ENCODE measurements around the gene SGK1.

Gene SGK1

DNA sequence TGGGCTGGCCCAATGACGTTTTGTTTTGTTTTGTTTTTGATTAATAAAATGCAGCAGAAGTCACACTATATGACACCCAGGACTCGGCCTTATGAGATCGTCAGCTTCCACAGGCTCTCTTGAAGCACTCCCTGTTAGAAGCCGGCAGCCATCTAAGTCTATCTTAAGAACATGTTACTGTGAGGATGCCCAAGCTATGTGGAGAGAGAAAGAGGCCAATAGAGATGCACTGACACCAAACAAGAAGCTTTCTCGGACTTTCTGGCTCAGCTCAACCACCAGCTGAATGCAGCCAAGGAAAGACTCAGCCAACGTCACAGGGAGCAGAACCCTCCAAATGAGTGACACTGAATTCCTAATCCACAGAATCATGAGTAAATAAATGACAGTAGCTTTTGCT, 14.0 kb downstream of the SGK1 start:
- Histone ChIP-seq H4K20me1 (no peaks in the 10 kb centered on the region), H3K36me3 (peaks cover 0 to 21% (median 9%) of the 10 kb centered on the region in 11 experiments; a peak in 8 of 22 replicates), H3K9me3 (replicated peaks in 1 of 11) (peaks cover 0 to 13% (median 0%) of the 10 kb centered on the region in 11 experiments; a peak in 4 of 22 replicates), H3K27ac (peak overlapping the region in 4 of 11 experiments; percentile 13 to 41 (median 17); a peak in 5 of 22 replicates), H3K4me3 (no peak overlapping the region), H3K4me2 (peak overlapping the region in 1 of 11 experiments; percentile 36; a peak in 2 of 22 replicates), H3K27me3 (no peaks in the 10 kb centered on the region), H3K9ac (no peak overlapping the region), H3K4me1 (peaks cover 27 to 85% (median 39%) of the 10 kb centered on the region in 10 experiments)
- no peak for TF ChIP-seq Cebpa-rat (IDR thresholded peaks at IDR 0.05)

GRCh38 chr6:134299236-134299635, 18.7 kb downstream of the SGK1 start:
- Histone ChIP-seq H3K27me3 (no peaks in the 10 kb centered on the region), H4K20me1 (no peaks in the 10 kb centered on the region), H3K9me3 (replicated peaks in 1 of 11) (peaks cover 0 to 13% (median 0%) of the 10 kb centered on the region in 11 experiments; a peak in 4 of 22 replicates), H3K9ac (peak overlapping the region in 2 of 11 experiments; percentile 51 to 57; a peak in 3 of 22 replicates), H3K4me2 (peak overlapping the region in 2 of 11 experiments; percentile 55 to 93; a peak in 5 of 22 replicates), H3K36me3 (peaks cover 0 to 41% (median 14%) of the 10 kb centered on the region in 11 experiments; a peak in 11 of 22 replicates), H3K4me1 (peaks cover 16 to 82% (median 25%) of the 10 kb centered on the region in 10 experiments), H3K4me3 (no peak overlapping the region), H3K27ac (peak overlapping the region in 3 of 11 experiments; percentile 9 to 99 (median 99); a peak in 5 of 22 replicates)
- TF ChIP-seq Cebpa-rat (IDR thresholded peaks at IDR 0.05): no peak

DNA sequence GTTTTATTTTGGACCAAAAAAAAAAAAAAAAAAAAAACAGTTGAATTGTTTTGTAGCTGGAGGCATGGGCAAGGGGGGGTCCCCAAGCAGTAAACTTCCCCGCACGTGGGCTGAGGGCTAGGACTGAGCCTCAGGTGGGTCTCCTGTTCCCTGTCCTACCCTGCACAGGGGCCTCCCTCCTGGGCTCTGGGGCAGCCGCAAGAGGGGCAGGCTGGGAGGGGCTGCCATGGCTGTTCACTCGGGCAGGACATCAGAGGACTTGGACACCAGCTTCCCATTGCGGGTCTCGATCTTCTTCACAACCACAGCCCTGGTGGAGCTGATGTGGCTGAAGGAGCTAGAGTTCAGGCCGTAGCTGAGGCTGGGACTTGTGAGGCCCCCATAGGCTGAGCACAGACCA, 21.1 kb downstream of the SGK1 start:
- H3K9ac ChIP-seq: peak overlapping the region in 6 of 11 experiments; percentile 68 to 87 (median 75); a peak in 10 of 22 replicates
- H3K4me1 ChIP-seq: peaks cover 16 to 98% (median 25%) of the 10 kb centered on the region in 10 experiments
- peak overlapping the region in 10 of 11 experiments; percentile 60 to 99 (median 90); a peak in 20 of 22 replicates for H3K27ac ChIP-seq
- peak overlapping the region in 6 of 11 experiments; percentile 12 to 93 (median 78); a peak in 10 of 22 replicates for H3K4me2 ChIP-seq
- no peaks in the 10 kb centered on the region for H4K20me1 ChIP-seq
- no peaks in the 10 kb centered on the region for H3K27me3 ChIP-seq
- H3K4me3 ChIP-seq: no peak overlapping the region
- H3K36me3 ChIP-seq: peaks cover 0 to 30% (median 14%) of the 10 kb centered on the region in 11 experiments; a peak in 11 of 22 replicates
- peaks cover 0 to 11% (median 0%) of the 10 kb centered on the region in 11 experiments; a peak in 4 of 22 replicates for H3K9me3 ChIP-seq (replicated peaks in 1 of 11)
- no peak for TF ChIP-seq Cebpa-rat (IDR thresholded peaks at IDR 0.05)

DNA sequence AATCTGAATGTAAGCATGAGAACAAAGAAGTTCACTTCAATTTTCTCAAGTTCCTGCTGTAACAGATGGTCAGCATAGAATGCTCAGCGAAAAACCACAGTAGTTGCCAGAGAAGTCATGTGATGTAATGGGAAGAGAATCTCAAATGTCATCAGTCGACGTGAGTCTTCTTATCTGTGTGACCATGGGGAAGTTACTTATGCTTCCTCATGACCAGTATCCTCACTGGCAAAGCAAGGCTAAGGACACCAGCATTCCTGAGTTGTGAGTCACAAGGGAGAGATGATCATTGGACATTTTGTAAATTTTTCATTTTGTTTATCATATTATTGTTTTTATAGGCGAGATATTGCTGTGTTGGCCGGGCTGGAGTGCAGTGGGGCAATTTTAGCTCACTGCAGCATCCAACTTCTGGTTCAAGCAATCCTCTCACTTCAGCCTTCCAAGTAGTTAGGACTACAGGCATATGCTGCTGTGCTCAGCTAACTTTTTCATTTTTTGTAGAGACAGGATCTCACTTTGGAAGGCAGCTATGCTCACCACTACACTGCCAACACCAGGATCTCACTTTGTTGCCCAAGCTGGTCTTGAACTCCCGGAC, 21.9 kb downstream of the SGK1 start:
- H3K27me3 ChIP-seq: no peaks in the 10 kb centered on the region
- no peak overlapping the region for H3K4me3 ChIP-seq
- peak overlapping the region; percentile 16 to 90 (median 69); a peak in 16 of 22 replicates for H3K9ac ChIP-seq
- H3K9me3 ChIP-seq (replicated peaks in 1 of 11): peaks cover 0 to 16% (median 3%) of the 10 kb centered on the region in 11 experiments; a peak in 10 of 22 replicates
- H3K36me3 ChIP-seq: peaks cover 0 to 26% (median 7%) of the 10 kb centered on the region in 11 experiments; a peak in 13 of 22 replicates
- no peak for TF ChIP-seq Cebpa-rat (IDR thresholded peaks at IDR 0.05)
- H3K27ac ChIP-seq: peak overlapping the region; percentile 53 to 99 (median 89)
- H3K4me1 ChIP-seq: peaks cover 16 to 98% (median 25%) of the 10 kb centered on the region in 10 experiments
- H4K20me1 ChIP-seq: no peaks in the 10 kb centered on the region
- peak overlapping the region; percentile 53 to 93 (median 77) for H3K4me2 ChIP-seq

DNA sequence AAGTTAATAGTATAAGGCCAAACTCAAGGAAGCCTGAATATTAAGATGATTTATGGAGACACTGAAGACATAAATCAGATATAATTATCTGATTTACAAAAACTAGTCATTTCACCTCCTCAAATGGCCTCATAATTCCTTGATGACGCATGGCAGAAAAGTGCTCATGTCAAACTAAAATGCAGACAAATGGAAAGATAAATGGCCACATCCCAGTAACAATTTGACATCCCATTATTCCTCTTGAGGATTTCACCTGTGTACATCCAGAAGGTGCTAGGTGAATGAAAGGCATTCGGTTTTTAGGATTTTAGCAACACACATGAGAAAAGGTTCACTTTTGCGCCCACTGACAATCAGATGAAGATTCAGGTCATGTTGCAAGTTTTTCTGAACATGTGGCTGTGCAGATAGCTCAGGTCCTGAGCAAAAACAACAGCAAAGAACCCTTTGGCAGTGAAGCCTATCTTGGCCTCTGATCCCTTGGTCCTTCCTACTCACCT, 24.2 kb downstream of the SGK1 start:
- Histone ChIP-seq H3K27ac (peak overlapping the region in 8 of 11 experiments; percentile 11 to 99 (median 99); a peak in 11 of 22 replicates), H3K9me3 (replicated peaks in 1 of 11) (peaks cover 0 to 28% (median 14%) of the 10 kb centered on the region in 11 experiments; a peak in 18 of 22 replicates), H3K4me3 (no peak overlapping the region), H3K4me2 (peak overlapping the region in 3 of 11 experiments; percentile 13 to 89 (median 84); a peak in 4 of 22 replicates), H3K36me3 (peaks cover 0 to 32% (median 6%) of the 10 kb centered on the region in 11 experiments; a peak in 13 of 22 replicates), H4K20me1 (no peaks in the 10 kb centered on the region), H3K4me1 (peaks cover 32 to 98% (median 44%) of the 10 kb centered on the region in 10 experiments), H3K9ac (no peak overlapping the region), H3K27me3 (no peaks in the 10 kb centered on the region)
- no peak for TF ChIP-seq Cebpa-rat (IDR thresholded peaks at IDR 0.05)

DNA sequence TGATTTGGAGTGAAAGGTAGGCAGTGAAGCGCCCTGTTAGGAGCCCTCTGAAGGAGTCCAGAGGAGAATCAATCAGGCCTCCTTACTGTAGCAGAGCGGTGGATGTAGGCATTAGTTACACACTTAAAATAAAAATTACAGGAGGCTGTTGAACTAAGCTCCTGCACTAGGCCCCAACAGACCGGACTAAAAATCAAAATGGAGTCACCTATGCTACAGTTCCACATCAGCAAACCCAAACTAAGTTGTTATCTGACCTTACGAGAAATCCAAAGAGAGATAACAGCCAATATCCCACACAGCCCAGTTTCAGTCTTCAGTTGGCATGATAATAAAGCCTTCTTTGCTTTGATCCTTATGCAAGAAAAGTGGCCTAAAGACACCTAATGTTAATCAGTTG, 26.8 kb downstream of the SGK1 start:
- Histone ChIP-seq H3K27me3 (no peaks in the 10 kb centered on the region), H3K27ac (peak overlapping the region; percentile 96 to 100 (median 99)), H3K4me2 (peak overlapping the region in 4 of 11 experiments; percentile 3 to 89 (median 58); a peak in 6 of 22 replicates), H3K4me1 (peaks cover 42 to 91% (median 54%) of the 10 kb centered on the region in 10 experiments), H3K36me3 (peaks cover 0 to 15% (median 0%) of the 10 kb centered on the region in 11 experiments; a peak in 8 of 22 replicates), H3K9ac (peak overlapping the region in 3 of 11 experiments; percentile 14 to 44 (median 23); a peak in 4 of 22 replicates), H4K20me1 (no peaks in the 10 kb centered on the region), H3K4me3 (no peak overlapping the region), H3K9me3 (replicated peaks in 1 of 11) (peaks cover 0 to 28% (median 14%) of the 10 kb centered on the region in 11 experiments; a peak in 18 of 22 replicates)
- TF ChIP-seq Cebpa-rat (IDR thresholded peaks at IDR 0.05): no peak

GRCh38 chr6:134289204-134289575, 28.7 kb downstream of the SGK1 start:
- no peaks in the 10 kb centered on the region for H4K20me1 ChIP-seq
- H3K9ac ChIP-seq: peak overlapping the region; percentile 80 to 97 (median 89)
- H3K27me3 ChIP-seq: no peaks in the 10 kb centered on the region
- peaks cover 37 to 94% (median 48%) of the 10 kb centered on the region in 10 experiments for H3K4me1 ChIP-seq
- peaks cover 0 to 12% (median 0%) of the 10 kb centered on the region in 11 experiments; a peak in 9 of 22 replicates for H3K36me3 ChIP-seq
- peaks cover 0 to 30% (median 17%) of the 10 kb centered on the region in 11 experiments; a peak in 18 of 22 replicates for H3K9me3 ChIP-seq (replicated peaks in 1 of 11)
- H3K4me3 ChIP-seq: peak overlapping the region; percentile 3 to 51 (median 16); a peak in 10 of 20 replicates
- peak overlapping the region; percentile 96 to 100 (median 99) for H3K27ac ChIP-seq
- peak overlapping the region; percentile 71 to 92 (median 83) for H3K4me2 ChIP-seq
- TF ChIP-seq Cebpa-rat (IDR thresholded peaks at IDR 0.05): no peak

GRCh38 chr6:134288538-134289203, 29.2 kb downstream of the SGK1 start:
- Histone ChIP-seq H3K4me1 (peaks cover 37 to 94% (median 48%) of the 10 kb centered on the region in 10 experiments), H3K9me3 (replicated peaks in 1 of 11) (peaks cover 0 to 30% (median 17%) of the 10 kb centered on the region in 11 experiments; a peak in 18 of 22 replicates), H3K4me3 (peak overlapping the region; percentile 3 to 51 (median 20); a peak in 12 of 20 replicates), H3K9ac (peak overlapping the region; percentile 80 to 97 (median 89)), H3K36me3 (peaks cover 0 to 12% (median 0%) of the 10 kb centered on the region in 11 experiments; a peak in 9 of 22 replicates), H3K27me3 (no peaks in the 10 kb centered on the region), H3K4me2 (peak overlapping the region; percentile 71 to 92 (median 83)), H4K20me1 (no peaks in the 10 kb centered on the region), H3K27ac (peak overlapping the region; percentile 96 to 100 (median 99))
- TF ChIP-seq Cebpa-rat (IDR thresholded peaks at IDR 0.05): peak in 7 of 11 experiments; percentile 37 to 92 (median 74); a peak in 11 of 22 replicates

Data from BLaER1 treated with 17β-estradiol and CSF1 and Interleukin-3, amounts not matched to agents 10 nM and 100 nM (cell line).